Thoracic aorta (tissue), 2 donors: ENCODE results near the gene SMOC2. TPM values are rescaled to one million over a fixed set of nuclear protein-coding genes. Genes with fewer than 3 reads are reported as not detected.

Experiments
- ATAC-seq: fragments of 150-250 bp; one replicate; pipeline ENCODE4 v1.8.0; 2017; ENCODE audit warnings: low read depth; ENCODE audit not compliant: insufficient number of reproducible peaks, low FRiP score
- DNase-seq: peaks from one replicate; pipeline ENCODE4 v3.0.0-alpha.2; 2020; ENCODE audit warnings: low spot score
- H3K27ac ChIP-seq, 2 donors: fragments of 200-600 bp; sonication (generic); 1 replicate in 1 of 2; 2 replicates in 1 of 2; pipeline ENCODE4 v1.5.1; 2016; ENCODE audit warnings: mild to moderate bottlenecking in 2 of 2, moderate library complexity in 2 of 2
- H3K27me3 ChIP-seq: fragments of 200-600 bp; sonication (generic); replicated peaks from 2 replicates; pipeline ENCODE4 v1.6.0; 2016; ENCODE audit warnings: mild to moderate bottlenecking; ENCODE audit not compliant: insufficient read depth
- H3K36me3 ChIP-seq: fragments of 200-600 bp; sonication (generic); one replicate; pipeline ENCODE4 v1.5.1; 2016
- H3K4me1 ChIP-seq, 2 donors: fragments of 200-600 bp; sonication (generic); 1 replicate in 1 of 2; 2 replicates in 1 of 2; pipeline versions ENCODE4 v1.5.1 to v1.6.0; 2016; ENCODE audit warnings: low read depth in 2 of 2, mild to moderate bottlenecking in 1 of 2; ENCODE audit not compliant: control insufficient read depth in 1 of 2
- H3K4me3 ChIP-seq: fragments of 200-600 bp; sonication (generic); 2 replicates; pipeline ENCODE4 v1.5.1; 2016; ENCODE audit warnings: mild to moderate bottlenecking
- H3K9me3 ChIP-seq: fragments of 200-600 bp; sonication (generic); 2 replicates; pipeline ENCODE4 v1.5.1; 2016
- CTCF ChIP-seq: fragments of 200-600 bp; sonication (generic); IDR thresholded peaks from one replicate; pipeline ENCODE4 v1.5.1; 2019; ENCODE audit warnings: antibody characterized with exemption
- total RNA-seq, 2 donors: library from RNA; depleted of rRNA; stranded (reverse); fragments of >200 nt; gene quantifications; one replicate each; pipeline versions ENCODE4 v1.1.0 to v1.2.3, GENCODE V29; 2016

The SMOC2 gene
- total RNA-seq, 2 donors from 2014 or later, result 334 to 424 TPM

- H3K27me3 ChIP-seq, result no peaks in the 10 kb centered on the region
- ATAC-seq, result no peak
- no peak overlapping the region for H3K27ac ChIP-seq
- peaks cover 0 to 8% of the 10 kb centered on the region in 2 donors for H3K4me1 ChIP-seq
- TF ChIP-seq CTCF, result peak; percentile 52
- no peaks in the 10 kb centered on the region for H3K36me3 ChIP-seq
- H3K9me3 ChIP-seq, result no peaks in the 10 kb centered on the region
- DNase-seq, result no peak
- H3K4me3 ChIP-seq, result peak overlapping the region; percentile 27
Observed at GRCh38 chr6:168711049-168711640, 270.2 kb downstream of the SMOC2 start.

- peaks cover 0 to 8% of the 10 kb centered on the region in 2 donors for H3K4me1 ChIP-seq
- peak overlapping the region; percentile 27 for H3K4me3 ChIP-seq
- no peaks in the 10 kb centered on the region for H3K36me3 ChIP-seq
- H3K9me3 ChIP-seq, result no peaks in the 10 kb centered on the region
- no peak overlapping the region for H3K27ac ChIP-seq
- DNase-seq (no peak), ATAC-seq (no peak)
- no peak for TF ChIP-seq CTCF
- H3K27me3 ChIP-seq, result no peaks in the 10 kb centered on the region
Observed at GRCh38 chr6:168711666-168712300, 270.8 kb downstream of the SMOC2 start.

GRCh38 chr6:168712993-168713392 is 272.0 kb downstream of the SMOC2 start:
- H3K36me3 ChIP-seq, result no peaks in the 10 kb centered on the region
- TF ChIP-seq CTCF, result no peak
- no peak overlapping the region for H3K4me3 ChIP-seq
- DNase-seq (no peak), ATAC-seq (no peak)
- no peak overlapping the region for H3K27ac ChIP-seq
- peaks cover 0 to 8% of the 10 kb centered on the region in 2 donors for H3K4me1 ChIP-seq
- H3K27me3 ChIP-seq, result no peaks in the 10 kb centered on the region
- no peaks in the 10 kb centered on the region for H3K9me3 ChIP-seq

- Histone ChIP-seq H3K4me3 (no peak overlapping the region), H3K9me3 (no peaks in the 10 kb centered on the region), H3K4me1 (peaks cover 0 to 3% of the 10 kb centered on the region in 2 donors), H3K27me3 (no peaks in the 10 kb centered on the region), H3K36me3 (no peaks in the 10 kb centered on the region), H3K27ac (no peak overlapping the region)
- TF ChIP-seq CTCF, result no peak
- no peak for ATAC-seq
- no peak for DNase-seq
Observed at GRCh38 chr6:168713839-168714238, 272.9 kb downstream of the SMOC2 start.

GRCh38 chr6:168714547-168715260 is 273.7 kb downstream of the SMOC2 start:
- DNase-seq (no peak), ATAC-seq (no peak)
- Histone ChIP-seq H3K36me3 (no peaks in the 10 kb centered on the region), H3K27me3 (no peaks in the 10 kb centered on the region), H3K9me3 (no peaks in the 10 kb centered on the region), H3K4me3 (no peak overlapping the region), H3K27ac (no peak overlapping the region), H3K4me1 (no peaks in the 10 kb centered on the region)
- TF ChIP-seq CTCF, result no peak
